AG10803 (cell line): ENCODE measurements around the gene CMIP.

Experiments used
- DNase-seq: peaks from one replicate; pipeline ENCODE4 v3.0.0; 2010; ENCODE audit warnings: low read depth
- H3K4me3 ChIP-seq: 2 replicates; pipeline ENCODE4 v1.5.1; 2011; ENCODE audit warnings: mild to moderate bottlenecking, low read length, control low read depth
- TF ChIP-seq, protein P1 (sequence below): conservative IDR thresholded peaks from 2 replicates; pipeline ENCODE4 v1.5.1; 2011; ENCODE audit warnings: mild to moderate bottlenecking, low read length, control low read depth, inconsistent platforms

Gene CMIP

GRCh38 chr16:81517150-81517499 is 72.5 kb downstream of the CMIP start:
- no peak overlapping the region for H3K4me3 ChIP-seq
- no peak for DNase-seq
- TF ChIP-seq, protein P1, sequence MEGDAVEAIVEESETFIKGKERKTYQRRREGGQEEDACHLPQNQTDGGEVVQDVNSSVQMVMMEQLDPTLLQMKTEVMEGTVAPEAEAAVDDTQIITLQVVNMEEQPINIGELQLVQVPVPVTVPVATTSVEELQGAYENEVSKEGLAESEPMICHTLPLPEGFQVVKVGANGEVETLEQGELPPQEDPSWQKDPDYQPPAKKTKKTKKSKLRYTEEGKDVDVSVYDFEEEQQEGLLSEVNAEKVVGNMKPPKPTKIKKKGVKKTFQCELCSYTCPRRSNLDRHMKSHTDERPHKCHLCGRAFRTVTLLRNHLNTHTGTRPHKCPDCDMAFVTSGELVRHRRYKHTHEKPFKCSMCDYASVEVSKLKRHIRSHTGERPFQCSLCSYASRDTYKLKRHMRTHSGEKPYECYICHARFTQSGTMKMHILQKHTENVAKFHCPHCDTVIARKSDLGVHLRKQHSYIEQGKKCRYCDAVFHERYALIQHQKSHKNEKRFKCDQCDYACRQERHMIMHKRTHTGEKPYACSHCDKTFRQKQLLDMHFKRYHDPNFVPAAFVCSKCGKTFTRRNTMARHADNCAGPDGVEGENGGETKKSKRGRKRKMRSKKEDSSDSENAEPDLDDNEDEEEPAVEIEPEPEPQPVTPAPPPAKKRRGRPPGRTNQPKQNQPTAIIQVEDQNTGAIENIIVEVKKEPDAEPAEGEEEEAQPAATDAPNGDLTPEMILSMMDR: no peak

DNA sequence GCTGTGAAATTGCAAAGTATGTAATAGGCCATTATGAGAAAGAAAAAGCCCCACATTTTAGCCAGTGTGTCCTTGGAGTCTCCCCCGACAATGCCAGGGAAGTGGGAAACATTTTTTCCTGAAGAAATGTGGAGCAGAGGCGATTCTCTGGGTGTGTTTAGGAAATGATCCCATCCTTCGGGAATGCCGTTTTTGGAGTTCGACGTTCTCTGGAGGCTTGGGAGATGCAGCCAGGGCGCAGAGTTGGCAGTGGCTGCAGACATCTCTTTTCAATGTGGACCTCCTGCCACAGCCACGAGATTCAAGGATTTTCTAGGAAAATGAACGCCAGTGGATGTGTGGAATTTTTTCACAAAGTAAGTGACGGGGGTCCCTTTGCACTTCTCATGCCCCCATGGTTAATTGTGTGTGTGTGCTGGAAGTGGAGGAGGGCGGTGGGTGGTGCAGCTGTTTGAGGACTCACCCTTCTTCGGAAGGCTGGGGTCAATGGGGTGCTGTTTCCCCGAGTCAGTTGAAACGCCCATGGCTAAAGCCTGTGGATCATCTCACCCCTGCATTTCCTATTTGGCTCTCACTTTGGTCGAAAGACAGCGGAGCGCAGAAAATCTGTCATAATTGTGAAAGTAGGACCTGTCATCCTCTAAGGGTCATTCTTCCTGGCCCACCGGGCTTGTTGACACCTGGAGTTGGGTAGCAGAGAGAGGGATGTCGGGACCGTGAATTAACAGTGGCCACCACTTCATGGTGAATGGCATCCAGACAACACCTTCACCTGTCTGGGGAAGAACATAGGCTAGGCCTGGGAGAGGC is 73.2 kb downstream of the CMIP start:
- DNase-seq: peak; percentile 77
- H3K4me3 ChIP-seq: no peak overlapping the region
- TF ChIP-seq, protein P1: no peak

DNA sequence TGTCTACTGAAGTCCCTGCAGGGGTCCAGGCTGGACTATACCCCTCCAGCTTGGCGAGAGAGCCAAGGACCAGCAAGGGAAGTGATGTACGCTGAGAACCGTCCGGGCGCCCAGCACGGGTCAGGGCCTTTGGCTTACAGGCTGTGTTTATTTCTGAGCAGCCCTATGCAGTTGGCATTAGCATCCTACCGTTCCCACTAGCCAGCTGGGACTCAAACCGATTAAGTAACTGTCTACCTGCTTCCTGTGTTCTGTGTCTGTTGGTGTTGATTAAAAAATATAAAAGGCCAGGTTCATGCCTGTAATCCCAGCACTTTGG is 73.8 kb downstream of the CMIP start:
- TF ChIP-seq, protein P1: no peak
- no peak for DNase-seq
- H3K4me3 ChIP-seq: no peak overlapping the region

DNA sequence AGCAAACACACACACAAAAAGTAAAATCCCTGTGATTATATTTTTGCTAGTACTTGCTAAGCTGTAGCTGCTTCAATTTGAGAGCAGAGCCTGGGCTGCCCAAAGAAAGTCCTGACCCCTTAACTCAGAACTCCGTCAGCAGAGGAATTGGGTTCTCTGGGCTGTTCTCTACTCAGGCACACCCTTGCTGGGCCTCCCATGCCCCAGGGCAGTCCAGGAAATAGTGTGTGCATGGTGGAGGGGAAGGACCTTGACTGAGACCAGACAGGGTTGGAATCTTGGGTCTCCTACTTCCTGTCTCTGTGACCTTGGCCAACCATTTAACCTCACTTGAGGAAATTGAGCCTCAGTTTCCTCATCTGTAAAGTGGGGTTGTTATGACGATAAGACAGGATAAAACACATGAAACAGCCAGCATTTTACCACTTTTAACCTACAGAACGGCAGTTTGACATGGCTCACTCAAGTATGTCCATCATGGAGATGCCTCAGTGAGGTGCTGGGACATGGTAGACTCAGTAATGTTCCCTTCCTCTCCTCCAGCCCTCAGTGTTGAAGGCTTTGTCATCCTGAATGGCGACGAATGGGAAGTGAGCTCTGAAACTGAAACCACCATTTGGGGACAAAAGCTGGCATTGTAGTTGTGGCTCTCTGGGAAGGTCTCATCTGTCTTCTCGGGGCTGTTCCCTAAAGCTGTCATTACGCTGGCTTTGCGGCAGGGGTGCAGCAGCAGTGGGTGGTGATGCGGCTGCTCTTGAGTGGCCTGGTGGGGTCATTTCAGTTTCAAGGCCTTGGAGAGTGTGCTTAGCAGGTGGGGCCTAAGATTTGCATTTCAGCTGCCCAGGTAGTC is 74.9 kb downstream of the CMIP start:
- no peak overlapping the region for H3K4me3 ChIP-seq
- DNase-seq: no peak
- TF ChIP-seq, protein P1: no peak

DNA sequence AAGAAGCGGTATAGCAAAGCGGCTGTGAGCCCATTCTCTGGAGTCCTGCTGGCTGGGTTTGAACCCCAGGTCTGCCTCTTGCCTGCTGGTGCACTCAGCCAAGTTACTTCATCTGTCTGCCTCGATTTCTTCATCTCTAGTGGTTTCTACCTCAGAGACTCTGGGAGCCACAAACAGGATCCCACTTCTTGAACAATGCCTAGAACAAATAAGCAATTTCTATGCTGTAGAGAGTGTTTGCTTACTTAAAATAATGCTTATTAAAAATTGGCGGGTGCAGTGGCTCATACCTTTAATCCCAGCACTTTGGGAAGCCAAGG is 75.5 kb downstream of the CMIP start:
- no peak overlapping the region for H3K4me3 ChIP-seq
- no peak for DNase-seq

GRCh38 chr16:81520560-81521135 is 76.0 kb downstream of the CMIP start:
- DNase-seq: no peak
- no peak overlapping the region for H3K4me3 ChIP-seq
- TF ChIP-seq, protein P1: no peak

More for the DNA sequence above, 75.5 kb downstream of the CMIP start:
- TF ChIP-seq, protein P1: no peak
